ENCODE results near the gene FAM13A.

- TF ChIP-seq CTCF (IDR thresholded peaks at IDR 0.05 in 8 of 11, conservative IDR thresholded peaks at IDR 0.05 in 3 of 11), result no peak
- TF ChIP-seq POLR2A (IDR thresholded peaks at IDR 0.05), result no peak
Measured at GRCh38 chr4:88820698-88821415, 236.1 kb downstream of the FAM13A start.
